CD4-positive, CD25-positive, alpha-beta regulatory T cell (primary cell): ENCODE results near the gene PTCH1. TPM values are rescaled to one million over a fixed set of nuclear protein-coding genes. Genes with fewer than 3 reads are reported as not detected.

Experiments used
- ATAC-seq, 2 donors: fragments of 150-1000 bp; cut with Tn5 transposase; one replicate each; pipeline ENCODE4 v1.10.0; 2021; ENCODE audit warnings: low read depth in 2 of 2, moderate number of reproducible peaks in 2 of 2, moderate library complexity in 1 of 2
- DNase-seq, 3 donors: peaks; one replicate each; pipeline versions ENCODE4 v3.0.0 to v3.0.0-alpha.2; 2012 to 2022; ENCODE audit warnings: mixed read lengths in 1 of 3
- H3K27ac ChIP-seq: one replicate; pipeline ENCODE4 v1.7.0; 2013; ENCODE audit warnings: mild to moderate bottlenecking, low read length; ENCODE audit not compliant: insufficient read depth, poor library complexity, severe bottlenecking
- H3K27me3 ChIP-seq: one replicate; pipeline ENCODE4 v1.7.0; 2013; ENCODE audit warnings: low read length; ENCODE audit not compliant: control insufficient read depth, insufficient read depth
- H3K36me3 ChIP-seq: one replicate; pipeline ENCODE4 v1.7.0; 2013; ENCODE audit warnings: mild to moderate bottlenecking, low read length, moderate library complexity; ENCODE audit not compliant: control insufficient read depth, insufficient read depth
- H3K4me1 ChIP-seq: 2 replicates; pipeline ENCODE4 v1.7.0; 2013; ENCODE audit warnings: mild to moderate bottlenecking, low read length; ENCODE audit not compliant: insufficient read depth, control insufficient read depth, poor library complexity, severe bottlenecking
- H3K4me3 ChIP-seq: one replicate; pipeline ENCODE4 v1.7.0; 2013; ENCODE audit warnings: low read depth, mild to moderate bottlenecking, low read length, moderate library complexity
- H3K9me3 ChIP-seq, 2 experiments: 1 replicate in 1 of 2; 2 replicates in 1 of 2; pipeline ENCODE4 v1.7.0; 2013; ENCODE audit warnings: low read length in 2 of 2, mild to moderate bottlenecking in 1 of 2, moderate library complexity in 1 of 2; ENCODE audit not compliant: control insufficient read depth in 2 of 2
- H3K27ac Mint-ChIP-seq, 3 donors: one replicate each; pipeline ENCODE4 v1.8.0; 2020 to 2022; ENCODE audit warnings: mild to moderate bottlenecking in 3 of 3, mixed read lengths in 3 of 3, moderate library complexity in 2 of 3
- H3K27me3 Mint-ChIP-seq: one replicate; pipeline ENCODE4 v1.8.0; 2022; ENCODE audit warnings: mild to moderate bottlenecking, mixed read lengths
- H3K36me3 Mint-ChIP-seq: one replicate; pipeline ENCODE4 v1.8.0; 2020; ENCODE audit warnings: mixed read lengths
- H3K4me1 Mint-ChIP-seq, 4 donors: one replicate each; pipeline ENCODE4 v1.8.0; 2020 to 2022; ENCODE audit warnings: mixed read lengths in 4 of 4, mild to moderate bottlenecking in 1 of 4
- H3K4me3 Mint-ChIP-seq, 4 donors: one replicate each; pipeline ENCODE4 v1.8.0; 2020 to 2022; ENCODE audit warnings: mild to moderate bottlenecking in 4 of 4, mixed read lengths in 4 of 4, moderate library complexity in 3 of 4
- H3K9me3 Mint-ChIP-seq, 7 donors: one replicate each; pipeline ENCODE4 v1.8.0; 2020 to 2022; ENCODE audit warnings: mixed read lengths in 7 of 7, mild to moderate bottlenecking in 3 of 7, moderate library complexity in 2 of 7
- polyA plus RNA-seq, 4 donors: library from polyadenylated mRNA; unstranded; fragments of 300-500 nt; fragmentation: Illumina TruSeq; gene quantifications; one replicate each; pipeline ENCODE4 v1.2.3, GENCODE V29; 2021
- total RNA-seq: library from RNA; stranded (reverse); gene quantifications from one replicate; pipeline ENCODE4 v1.2.3, GENCODE V29; 2022

Gene PTCH1
- total and polyA plus RNA-seq, 5 donors from 2014 or later: 3.5 to 11.8 (median 8.1) TPM

DNA sequence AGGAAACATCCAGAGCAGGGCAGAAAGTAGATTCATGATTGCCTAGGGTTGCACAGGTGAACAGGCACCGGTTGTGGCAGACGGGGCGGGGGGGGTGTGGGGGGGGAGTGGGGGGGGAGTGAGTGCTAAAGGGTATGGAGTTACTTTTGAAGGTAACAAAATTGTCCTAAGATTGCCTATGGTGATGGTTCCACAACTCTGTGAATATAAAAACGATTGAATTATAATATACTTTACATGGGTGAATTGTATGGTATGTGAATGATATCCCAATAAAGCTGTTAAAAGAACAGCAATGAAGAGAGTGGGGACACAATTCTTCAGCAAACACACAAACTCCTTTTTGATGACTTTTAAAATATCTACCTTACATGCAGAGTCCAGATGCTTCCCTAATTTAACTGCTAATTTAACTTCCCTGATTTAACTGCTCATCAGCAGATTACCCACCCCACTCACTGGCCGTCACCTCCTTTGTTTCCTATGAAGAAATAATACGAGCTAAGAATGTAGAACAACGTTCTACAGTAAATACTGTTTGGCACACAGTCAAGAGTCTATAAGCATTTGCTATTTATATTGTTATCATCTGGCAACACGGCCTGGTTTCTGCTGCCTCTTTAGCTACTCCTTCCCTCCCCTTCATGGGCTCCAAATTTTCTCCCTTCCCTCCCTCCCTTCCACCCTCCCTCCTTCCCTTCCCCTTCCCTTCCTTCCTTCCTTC, 83.5 kb downstream of the PTCH1 start:
- no peak for DNase-seq
- Histone ChIP-seq H3K27ac (no peak overlapping the region), H3K36me3 (no peaks in the 10 kb centered on the region), H3K9me3 (peaks cover 5 to 7% of the 10 kb centered on the region in 2 experiments), H3K4me1 (no peaks in the 10 kb centered on the region), H3K27me3 (no peaks in the 10 kb centered on the region), H3K4me3 (no peak overlapping the region)
- Mint-ChIP-seq H3K4me1 (peaks cover 0 to 5% (median under 1%) of the 10 kb centered on the region in 4 donors), H3K9me3 (peaks cover 2 to 14% (median 5%) of the 10 kb centered on the region in 7 donors), H3K36me3 (no peaks in the 10 kb centered on the region), H3K27me3 (peaks cover 11% of the 10 kb centered on the region), H3K4me3 (no peak overlapping the region), H3K27ac (no peak overlapping the region)
- ATAC-seq: no peak

DNA sequence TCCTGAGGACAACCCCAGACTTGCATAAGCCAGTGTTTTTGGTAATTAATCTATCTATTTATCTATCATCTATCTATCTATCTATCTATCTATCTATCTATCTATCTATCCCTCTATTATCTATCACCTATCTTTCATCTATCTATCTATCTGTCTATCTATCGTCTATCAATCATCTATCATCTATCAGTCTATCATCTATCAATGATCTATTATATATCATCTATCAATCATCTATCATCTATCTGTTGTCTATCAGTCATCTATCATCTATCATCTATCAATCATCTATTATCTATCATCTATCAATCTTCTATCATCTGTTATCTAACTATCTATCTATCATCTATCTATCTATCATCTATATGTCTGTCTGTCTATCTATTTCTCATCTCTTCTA, 85.5 kb downstream of the PTCH1 start:
- ATAC-seq: no peak

GRCh38 chr9:95429948-95430620, 86.7 kb downstream of the PTCH1 start:
- no peak overlapping the region for H3K27ac ChIP-seq
- H3K27me3 Mint-ChIP-seq: peaks cover 23% of the 10 kb centered on the region
- no peak overlapping the region for H3K4me3 ChIP-seq
- no peaks in the 10 kb centered on the region for H3K36me3 ChIP-seq
- peak overlapping the region in 1 of 3 donors; percentile 48 for H3K27ac Mint-ChIP-seq
- H3K4me1 Mint-ChIP-seq: peaks cover 0 to 23% (median 9%) of the 10 kb centered on the region in 4 donors
- peaks cover 5 to 6% of the 10 kb centered on the region in 2 experiments for H3K9me3 ChIP-seq
- H3K4me1 ChIP-seq: peaks cover 13% of the 10 kb centered on the region
- ATAC-seq (no peak), DNase-seq (no peak)
- H3K36me3 Mint-ChIP-seq: no peaks in the 10 kb centered on the region
- peaks cover 3 to 14% (median 4%) of the 10 kb centered on the region in 7 donors for H3K9me3 Mint-ChIP-seq
- no peak overlapping the region for H3K4me3 Mint-ChIP-seq
- H3K27me3 ChIP-seq: no peaks in the 10 kb centered on the region

More for the DNA sequence above, 85.5 kb downstream of the PTCH1 start:
- Mint-ChIP-seq H3K4me1 (peaks cover 0 to 11% (median 3%) of the 10 kb centered on the region in 4 donors), H3K4me3 (no peak overlapping the region), H3K9me3 (peaks cover 2 to 14% (median 5%) of the 10 kb centered on the region in 7 donors), H3K27ac (no peak overlapping the region), H3K36me3 (no peaks in the 10 kb centered on the region), H3K27me3 (peaks cover 13% of the 10 kb centered on the region)
- no peaks in the 10 kb centered on the region for H3K36me3 ChIP-seq
- no peaks in the 10 kb centered on the region for H3K27me3 ChIP-seq
- no peak overlapping the region for H3K27ac ChIP-seq
- H3K4me3 ChIP-seq: no peak overlapping the region
- H3K4me1 ChIP-seq: peaks cover 6% of the 10 kb centered on the region
- DNase-seq: no peak
- H3K9me3 ChIP-seq: peaks cover 5 to 6% of the 10 kb centered on the region in 2 experiments

GRCh38 chr9:95429096-95429495, 87.7 kb downstream of the PTCH1 start:
- peak overlapping the region in 1 of 3 donors; percentile 93 for H3K27ac Mint-ChIP-seq

DNA sequence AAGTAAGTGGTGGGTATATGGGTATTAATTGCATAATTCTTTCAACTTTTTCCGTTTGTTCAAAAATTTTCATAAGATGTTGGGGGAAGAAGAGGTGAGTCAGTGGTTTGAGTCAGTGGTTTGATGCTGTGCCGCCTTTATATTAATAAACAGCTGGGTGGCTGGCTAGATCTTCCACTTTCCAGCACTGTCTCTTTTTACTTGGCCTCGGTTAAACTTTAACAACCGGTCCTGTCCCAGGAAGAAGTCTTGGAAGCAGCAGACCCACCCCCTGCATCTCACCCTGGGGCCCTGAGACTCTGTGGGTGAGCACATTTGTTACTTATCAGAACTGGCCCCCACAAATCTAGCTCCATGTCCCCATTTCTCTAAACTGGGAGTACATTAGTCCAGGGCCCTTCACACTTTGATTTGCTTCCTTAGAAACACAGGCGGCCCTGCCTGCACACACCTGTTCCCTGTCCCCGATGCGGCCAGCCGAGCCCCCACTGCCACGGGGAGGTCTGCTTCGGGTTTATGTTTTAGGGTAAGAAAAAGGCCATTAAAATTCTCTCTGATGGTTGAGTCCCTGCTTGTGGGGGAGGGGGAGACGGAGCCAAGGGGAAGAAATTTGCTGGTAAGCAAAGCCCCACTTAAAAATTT, 90.7 kb downstream of the PTCH1 start:
- peaks cover 3% of the 10 kb centered on the region for H3K27me3 ChIP-seq
- H3K27ac ChIP-seq: no peak overlapping the region
- Mint-ChIP-seq H3K27ac (no peak overlapping the region), H3K36me3 (peaks cover 3% of the 10 kb centered on the region), H3K4me1 (peaks cover 0 to 27% (median 8%) of the 10 kb centered on the region in 4 donors), H3K27me3 (peaks cover 28% of the 10 kb centered on the region), H3K9me3 (peaks cover 4 to 22% (median 9%) of the 10 kb centered on the region in 7 donors), H3K4me3 (peak overlapping the region; percentile 27 to 72 (median 70))
- peaks cover 13% of the 10 kb centered on the region for H3K4me1 ChIP-seq
- H3K36me3 ChIP-seq: no peaks in the 10 kb centered on the region
- peak in 1 of 3 donors; percentile 2 for DNase-seq
- no peak for ATAC-seq
- peaks cover 17 to 19% of the 10 kb centered on the region in 2 experiments for H3K9me3 ChIP-seq
- H3K4me3 ChIP-seq: peak overlapping the region; percentile 67

More at GRCh38 chr9:95429096-95429495, 87.7 kb downstream of the PTCH1 start:
- DNase-seq (no peak), ATAC-seq (no peak)
- H3K4me3 Mint-ChIP-seq: no peak overlapping the region
- H3K27me3 Mint-ChIP-seq: peaks cover 23% of the 10 kb centered on the region
- Histone ChIP-seq H3K27me3 (no peaks in the 10 kb centered on the region), H3K4me3 (no peak overlapping the region), H3K4me1 (peaks cover 13% of the 10 kb centered on the region), H3K36me3 (no peaks in the 10 kb centered on the region), H3K27ac (no peak overlapping the region), H3K9me3 (peaks cover 5 to 6% of the 10 kb centered on the region in 2 experiments)
- no peaks in the 10 kb centered on the region for H3K36me3 Mint-ChIP-seq
- H3K4me1 Mint-ChIP-seq: peaks cover 0 to 27% (median 9%) of the 10 kb centered on the region in 4 donors
- H3K9me3 Mint-ChIP-seq: peaks cover 0 to 14% (median 3%) of the 10 kb centered on the region in 7 donors

- peaks cover 4 to 15% (median 6%) of the 10 kb centered on the region in 7 donors for H3K9me3 Mint-ChIP-seq
- no peak overlapping the region for H3K4me3 Mint-ChIP-seq
- peaks cover 3% of the 10 kb centered on the region for H3K36me3 Mint-ChIP-seq
- DNase-seq: no peak
- Histone ChIP-seq H3K36me3 (no peaks in the 10 kb centered on the region), H3K4me1 (peaks cover 13% of the 10 kb centered on the region), H3K9me3 (peaks cover 12% of the 10 kb centered on the region in 2 experiments), H3K27me3 (peaks cover 3% of the 10 kb centered on the region), H3K27ac (no peak overlapping the region), H3K4me3 (no peak overlapping the region)
- peaks cover 0 to 25% (median 8%) of the 10 kb centered on the region in 4 donors for H3K4me1 Mint-ChIP-seq
- no peak for ATAC-seq
- H3K27me3 Mint-ChIP-seq: peaks cover 23% of the 10 kb centered on the region
- H3K27ac Mint-ChIP-seq: no peak overlapping the region
Measured at GRCh38 chr9:95422650-95423049, 94.1 kb downstream of the PTCH1 start.

DNA sequence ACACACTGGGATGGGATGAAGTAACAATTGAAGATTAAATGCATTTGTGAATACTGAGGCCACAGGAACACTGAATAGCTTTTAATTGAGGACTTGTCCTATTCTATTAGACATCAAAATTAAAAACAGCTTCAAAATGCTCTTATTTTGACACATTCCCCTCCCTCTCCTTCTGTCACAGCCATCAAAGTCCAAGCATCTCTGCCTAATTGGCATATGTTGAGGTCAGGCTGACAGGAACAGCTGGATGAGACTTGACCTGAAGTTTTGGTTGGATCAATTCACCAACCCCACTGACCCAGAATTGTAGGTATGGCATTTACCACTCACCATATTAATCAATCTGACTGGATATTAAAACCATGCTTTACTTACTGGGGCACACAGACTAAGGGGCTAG, 96.3 kb downstream of the PTCH1 start:
- Mint-ChIP-seq H3K36me3 (peaks cover 3% of the 10 kb centered on the region), H3K4me3 (no peak overlapping the region), H3K9me3 (peaks cover 4 to 15% (median 5%) of the 10 kb centered on the region in 7 donors), H3K27ac (no peak overlapping the region), H3K27me3 (peaks cover 14% of the 10 kb centered on the region), H3K4me1 (peaks cover 0 to 8% (median under 1%) of the 10 kb centered on the region in 4 donors)
- Histone ChIP-seq H3K4me1 (no peaks in the 10 kb centered on the region), H3K9me3 (peaks cover 12% of the 10 kb centered on the region in 2 experiments), H3K36me3 (no peaks in the 10 kb centered on the region), H3K27me3 (peaks cover 3% of the 10 kb centered on the region), H3K4me3 (no peak overlapping the region), H3K27ac (no peak overlapping the region)
- DNase-seq (no peak), ATAC-seq (no peak)
